HG02642 (cell line): ENCODE data around the gene RNFT2.
A peak's percentile ranks its signal among the peaks of the same experiment; 100 is the strongest.
"Not testable (repeated sequence)": the region's sequence is repeated elsewhere in the genome, so short reads cannot be mapped to it uniquely, and the experiment has no call there.

Source experiments
- ATAC-seq: cut with Tn5 transposase; IDR thresholded peaks from one replicate; pipeline ENCODE4 v1.9.1; 2021; ENCODE audit warnings: mild to moderate bottlenecking; ENCODE audit not compliant: unreplicated experiment, poor library complexity

The RNFT2 gene

DNA sequence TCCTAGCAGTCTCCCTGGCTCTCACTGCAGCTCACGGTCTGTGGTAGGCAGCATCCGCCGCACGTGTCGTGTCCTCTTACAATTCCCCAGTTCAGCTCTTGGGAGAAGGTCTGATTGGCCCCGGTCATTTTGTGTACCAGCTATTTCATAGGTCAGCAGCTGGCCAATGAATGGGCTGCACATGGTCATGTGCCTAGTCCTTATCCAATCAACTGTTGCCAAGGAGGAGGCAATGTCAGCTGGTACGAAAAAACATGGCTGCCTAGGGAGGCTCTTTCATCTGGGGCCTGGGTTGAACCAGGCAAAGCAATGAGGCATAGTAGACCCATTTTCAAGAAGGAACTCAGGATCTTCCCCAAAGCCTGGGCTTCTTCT, 46.1 kb downstream of the RNFT2 start:
- no peak for ATAC-seq

DNA sequence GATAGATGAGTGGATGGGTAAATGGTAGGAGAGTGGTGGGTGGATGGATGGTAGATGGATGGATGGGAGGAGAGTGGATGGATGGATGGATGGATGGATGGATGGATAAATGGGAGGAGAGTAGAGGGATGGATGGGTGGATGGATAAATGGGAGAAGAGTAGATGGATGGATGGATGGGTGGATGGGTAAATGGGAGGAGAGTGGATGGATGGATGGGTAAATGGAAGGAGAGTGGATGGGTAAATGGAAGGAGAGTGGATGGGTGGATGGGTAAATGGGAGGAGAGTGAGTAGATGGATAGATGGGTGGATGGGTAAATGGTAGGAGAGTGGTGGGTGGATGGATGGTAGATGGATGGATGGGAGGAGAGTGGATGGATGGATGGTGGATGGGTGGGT, 51.4 kb downstream of the RNFT2 start:
- not testable (repeated sequence) for ATAC-seq

DNA sequence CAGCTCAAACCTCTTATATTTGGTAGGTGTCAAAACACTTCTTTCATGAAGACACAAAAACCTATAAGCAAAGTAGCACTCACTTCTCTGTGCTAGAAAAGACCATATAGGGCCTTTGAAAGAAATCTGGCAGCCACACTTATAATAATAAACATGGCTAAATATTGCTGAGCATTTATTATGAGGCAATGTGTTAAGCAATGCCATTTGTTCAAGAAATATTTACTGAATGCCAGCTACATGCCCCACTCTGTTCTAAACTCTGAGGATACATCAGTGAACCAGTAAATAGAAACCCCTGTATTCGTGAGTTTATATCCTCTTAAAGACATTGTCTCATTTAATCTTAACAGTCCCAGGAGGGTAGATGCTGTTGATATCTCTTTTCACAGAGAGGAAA, 52.0 kb downstream of the RNFT2 start:
- ATAC-seq = no peak

GRCh38 chr12:116792403-116792802, 54.3 kb downstream of the RNFT2 start:
- ATAC-seq = no peak

GRCh38 chr12:116794725-116795124, 56.6 kb downstream of the RNFT2 start:
- no peak for ATAC-seq

- ATAC-seq = no peak
Observed at GRCh38 chr12:116797885-116798284, 59.8 kb downstream of the RNFT2 start.

GRCh38 chr12:116798719-116799118, 60.6 kb downstream of the RNFT2 start:
- ATAC-seq = no peak

DNA sequence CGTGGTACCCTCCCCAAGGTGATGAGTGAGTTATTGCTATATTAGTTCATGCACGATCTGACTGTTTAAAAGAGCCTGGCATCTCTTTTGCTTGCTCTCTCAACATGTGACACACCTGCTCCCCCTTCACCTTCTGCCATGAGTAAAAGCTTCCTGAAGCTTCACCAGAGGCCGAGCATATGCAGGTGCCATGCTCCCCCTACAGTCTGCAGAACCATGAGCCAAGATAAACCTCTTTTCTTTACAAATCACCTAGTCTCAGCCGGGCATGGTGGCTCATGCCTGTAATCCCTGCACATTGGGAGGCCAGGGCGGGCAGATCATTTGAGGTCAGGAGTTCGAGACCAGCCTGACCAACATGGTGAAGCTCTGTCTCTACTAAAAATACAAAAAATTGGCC, 61.8 kb downstream of the RNFT2 start:
- ATAC-seq = no peak

GRCh38 chr12:116800918-116801317, 62.8 kb downstream of the RNFT2 start:
- no peak for ATAC-seq

DNA sequence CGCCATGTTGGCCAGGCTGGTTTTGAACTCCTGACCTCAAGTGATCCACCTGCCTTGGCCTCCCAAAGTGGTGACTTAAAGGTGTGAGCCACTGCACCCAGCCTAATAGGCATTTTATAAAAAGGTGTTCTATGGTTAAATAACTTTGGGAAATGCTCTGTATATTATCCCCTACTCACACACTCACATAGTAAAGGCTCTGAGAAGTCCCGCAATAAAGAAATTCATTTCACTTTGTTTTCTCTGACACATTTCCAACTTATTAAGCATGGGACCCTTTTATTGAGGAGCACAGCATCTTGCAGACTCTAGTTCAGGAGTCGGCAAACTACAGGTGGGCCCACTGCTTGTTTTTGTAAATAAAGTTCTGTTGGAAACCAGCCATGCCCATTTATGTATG, 63.9 kb downstream of the RNFT2 start:
- no peak for ATAC-seq

DNA sequence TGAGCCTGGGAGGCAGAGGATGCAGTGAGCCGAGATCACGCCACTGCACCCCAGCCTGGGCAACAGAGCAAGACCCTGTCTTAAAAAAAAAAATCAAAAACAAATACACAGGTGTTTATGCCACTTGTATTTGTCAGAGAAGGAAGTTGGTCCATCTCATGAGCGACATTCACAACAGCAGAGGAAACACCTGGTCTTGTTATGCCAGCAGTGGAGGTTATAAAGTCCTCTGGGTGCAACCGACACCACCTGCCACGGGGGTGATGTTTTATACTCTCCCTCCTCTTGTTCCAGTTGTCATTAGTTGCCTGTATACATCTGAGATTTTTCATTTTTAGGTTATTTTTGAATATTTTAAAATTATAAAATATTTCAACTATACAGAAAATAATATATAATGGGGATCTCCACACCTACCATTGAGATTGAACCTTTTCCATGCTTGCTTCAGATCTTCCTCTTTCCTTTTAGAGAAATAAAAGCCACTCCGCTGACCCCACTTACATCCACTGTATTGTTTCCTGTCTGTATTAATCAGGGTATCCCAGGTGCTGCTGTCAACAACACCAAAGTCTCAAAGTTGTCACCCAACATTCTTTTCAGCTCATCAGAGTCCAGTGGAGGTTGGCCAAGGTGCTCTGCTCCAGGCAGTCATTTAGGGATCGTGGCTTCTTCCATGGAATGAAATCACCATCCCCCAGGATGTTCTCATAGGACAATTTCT, 65.1 kb downstream of the RNFT2 start:
- ATAC-seq = no peak

DNA sequence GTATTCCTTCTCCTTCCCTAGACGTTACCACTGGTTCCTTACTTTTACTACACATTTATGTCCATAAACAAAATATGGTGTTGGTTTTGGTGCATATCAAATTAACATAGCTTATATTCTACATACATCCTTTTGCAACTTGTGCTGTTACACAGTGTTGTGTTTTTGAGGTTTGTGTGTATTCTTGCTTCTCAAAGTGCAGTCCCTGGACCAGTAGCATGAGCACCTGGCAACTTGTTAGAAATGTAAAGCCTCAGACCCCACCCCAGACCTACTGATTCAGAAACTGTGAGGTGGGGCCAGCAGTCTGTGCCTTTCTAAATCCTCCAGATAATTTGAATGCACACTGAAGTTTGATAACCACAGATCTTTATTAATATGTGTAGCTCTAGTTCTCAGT, 65.9 kb downstream of the RNFT2 start:
- no peak for ATAC-seq

DNA sequence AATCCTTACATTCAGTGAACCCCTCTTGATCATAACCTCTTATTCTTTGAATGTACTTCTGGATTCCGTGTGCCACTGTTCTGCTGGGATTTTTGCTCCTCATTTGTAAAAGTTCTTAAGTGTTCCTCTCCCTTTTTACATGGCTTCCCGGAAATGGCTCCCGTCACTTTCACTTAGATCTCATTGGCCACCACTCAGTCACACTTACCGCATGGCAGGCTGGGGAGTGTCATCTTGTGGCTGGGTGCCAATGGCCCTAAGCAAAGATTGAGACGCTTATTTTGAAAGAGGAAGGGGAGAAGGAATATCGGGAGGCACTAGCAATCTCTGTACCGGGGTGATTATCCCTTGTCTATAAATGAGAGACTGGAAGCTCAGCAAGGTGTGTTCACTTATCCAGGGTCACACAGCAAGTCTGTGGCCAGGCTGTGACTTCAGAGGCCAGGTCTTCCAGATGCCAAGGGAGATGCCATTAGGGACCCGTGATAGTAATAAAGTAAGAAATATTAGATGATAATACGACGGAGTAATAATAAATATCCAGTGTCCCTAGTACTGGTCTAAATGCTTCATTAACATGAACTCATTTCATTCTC, 68.8 kb downstream of the RNFT2 start:
- no peak for ATAC-seq

DNA sequence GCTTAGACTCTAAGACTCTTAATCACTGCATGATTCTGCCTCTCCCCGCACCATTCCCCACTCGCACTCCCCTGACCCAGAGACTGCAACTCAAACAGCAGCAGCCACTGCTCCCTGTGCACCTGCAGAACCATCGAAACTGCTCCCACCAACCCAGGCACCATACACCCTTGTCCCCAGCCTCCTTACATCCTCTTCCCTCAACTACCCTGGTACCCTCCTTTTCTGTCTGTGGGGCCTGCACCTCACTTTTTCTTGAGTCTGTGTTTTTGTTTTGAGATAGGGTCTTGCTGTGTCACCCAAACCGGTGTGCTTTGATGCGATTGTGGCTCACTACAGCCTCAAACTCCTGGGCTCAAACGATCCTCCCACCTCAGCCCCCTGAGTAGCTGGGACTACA, 69.4 kb downstream of the RNFT2 start:
- no peak for ATAC-seq

DNA sequence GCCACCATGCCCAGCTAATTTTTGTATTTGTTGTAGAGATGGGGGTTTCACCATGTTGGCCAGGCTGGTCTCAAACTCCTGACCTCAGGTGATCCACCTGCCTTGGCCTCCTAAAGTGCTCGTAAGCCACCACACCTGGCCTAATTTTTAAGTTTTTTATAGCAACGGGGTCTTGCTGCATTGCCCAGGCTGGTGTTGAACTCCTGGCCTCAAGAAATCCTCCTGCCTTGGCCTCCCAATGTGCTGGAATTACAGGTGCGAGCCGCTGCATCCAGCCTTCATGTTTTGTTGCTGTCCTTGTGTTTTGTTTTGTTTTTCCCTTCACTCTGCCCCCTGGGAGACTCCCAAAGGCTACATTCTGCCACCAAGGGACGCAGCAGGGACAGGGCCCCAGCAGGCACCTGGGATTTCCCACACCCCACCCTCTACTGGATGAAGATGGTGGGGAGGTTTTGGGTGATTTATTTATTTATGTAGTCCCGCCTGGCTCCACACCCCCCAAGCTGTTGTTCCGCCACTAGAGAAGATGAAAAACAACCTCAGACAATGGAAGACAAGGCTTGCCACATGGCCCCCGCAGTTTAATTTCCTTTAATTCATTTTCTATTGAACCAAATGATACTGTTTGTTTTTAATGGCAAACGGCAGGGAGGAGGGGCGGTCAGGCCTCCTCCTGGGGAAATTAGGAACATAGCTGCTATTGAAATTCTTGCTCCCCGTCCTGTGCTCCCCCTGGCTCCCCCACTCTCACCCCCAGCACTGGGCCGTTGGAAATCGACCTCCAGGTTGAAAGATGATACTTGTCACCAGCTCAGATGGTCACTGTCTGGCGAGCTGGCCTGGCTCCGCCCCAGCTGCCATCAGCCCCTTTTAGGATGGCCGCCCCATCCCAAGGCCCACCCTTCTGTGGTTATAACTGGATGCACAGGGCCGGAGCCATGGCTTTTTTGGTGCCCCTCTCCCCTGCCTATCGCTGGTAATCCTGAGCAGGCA, 70.3 kb downstream of the RNFT2 start:
- no peak for ATAC-seq

- ATAC-seq = no peak
Observed at GRCh38 chr12:116812238-116812637, 74.1 kb downstream of the RNFT2 start.

DNA sequence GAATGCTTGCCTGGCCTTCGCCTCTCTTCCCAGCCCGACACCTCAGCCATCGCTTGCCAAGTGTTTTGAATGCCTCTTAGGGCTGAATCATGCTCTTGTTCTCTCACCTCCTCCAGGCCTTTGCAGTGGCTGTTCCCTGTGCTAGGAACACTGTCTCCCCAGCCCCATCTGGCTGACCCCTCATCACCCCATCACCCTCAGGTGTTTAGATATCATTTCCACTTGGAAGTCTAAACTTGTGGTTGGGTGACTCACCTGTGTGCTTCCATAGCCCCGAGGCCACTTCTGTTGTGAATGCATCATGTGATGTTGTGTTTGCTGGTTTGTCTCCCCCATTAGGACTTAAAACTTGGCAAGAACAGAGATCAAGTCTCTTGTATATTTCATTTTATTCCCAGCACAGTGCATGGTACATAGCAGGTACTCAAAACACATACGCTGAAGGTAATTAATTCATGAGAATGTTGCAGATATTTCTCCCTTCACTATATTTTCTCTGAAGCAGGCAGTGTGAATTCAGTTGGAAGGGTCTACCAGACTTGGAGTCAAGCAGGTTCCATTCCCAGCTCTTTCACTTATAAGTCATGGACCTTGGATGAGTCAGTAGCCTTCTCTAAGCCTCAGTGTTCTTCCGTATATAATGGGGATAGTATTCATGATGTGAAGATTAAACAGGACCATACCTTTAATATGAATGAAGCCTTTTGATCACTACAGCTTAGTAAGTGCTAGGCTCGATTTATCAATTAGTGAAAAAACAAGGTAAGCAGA, 75.3 kb downstream of the RNFT2 start:
- ATAC-seq = no peak

GRCh38 chr12:116814766-116815165, 76.7 kb downstream of the RNFT2 start:
- ATAC-seq = not testable (repeated sequence)

DNA sequence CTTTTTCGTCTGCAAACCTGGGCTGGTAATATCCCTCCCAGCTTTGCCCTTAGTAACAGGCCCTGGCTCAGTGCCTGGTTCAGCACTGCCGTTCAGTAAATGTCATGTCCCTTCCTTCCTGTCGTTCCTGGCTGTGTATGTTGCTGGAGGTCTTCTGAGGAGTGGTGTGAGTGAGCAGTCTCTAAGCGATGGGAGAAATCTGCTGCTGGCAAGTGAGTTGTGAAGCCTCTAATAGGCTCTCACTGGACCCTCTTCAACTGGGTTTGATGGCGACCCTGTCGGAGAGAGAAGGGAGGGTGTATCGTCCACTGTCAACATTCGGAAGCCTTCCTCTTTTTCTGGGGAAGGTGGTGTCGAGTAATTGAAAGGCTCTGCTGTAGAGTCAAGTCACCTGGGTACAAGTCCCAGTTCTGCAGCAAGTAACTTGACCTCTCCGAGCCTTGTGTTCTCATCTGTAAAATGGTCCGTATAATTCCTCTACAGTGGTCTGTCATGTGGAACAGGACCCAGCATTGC, 80.3 kb downstream of the RNFT2 start:
- ATAC-seq = peak; percentile 2
